Smooth muscle cell (in vitro differentiated cells): ENCODE results near the gene ZNF862. TPM values are rescaled to one million over a fixed set of nuclear protein-coding genes. Genes with fewer than 3 reads are reported as not detected.

Source experiments
- DNase-seq: peaks from one replicate; lab custom pipeline; 2025; ENCODE audit not compliant: unreplicated experiment; lab: John Stamatoyannopoulos, UW
- H2AFZ ChIP-seq: fragments of 200-600 bp; sonication (generic); 2 replicates; pipeline ENCODE4 v1.6.0; 2016; ENCODE audit warnings: antibody characterized with exemption, low read depth, mild to moderate bottlenecking
- H3F3A ChIP-seq: fragments of 200-600 bp; sonication (generic); 2 replicates; pipeline ENCODE4 v1.6.0; 2017; ENCODE audit warnings: antibody characterized with exemption, low read depth
- H3K27ac ChIP-seq: fragments of 200-600 bp; sonication (generic); 2 replicates; pipeline ENCODE4 v1.5.1; 2016; ENCODE audit warnings: low read depth, mild to moderate bottlenecking
- H3K27me3 ChIP-seq: fragments of 200-600 bp; sonication (generic); 2 replicates; pipeline ENCODE4 v1.6.1; 2016; ENCODE audit warnings: low read depth, mild to moderate bottlenecking
- H3K36me3 ChIP-seq: fragments of 200-600 bp; sonication (generic); 2 replicates; pipeline ENCODE4 v1.5.1; 2016; ENCODE audit warnings: low read depth
- H3K4me1 ChIP-seq: fragments of 200-600 bp; sonication (generic); 2 replicates; pipeline ENCODE4 v1.5.1; 2016; ENCODE audit warnings: low read depth
- H3K4me2 ChIP-seq: fragments of 200-600 bp; sonication (generic); 2 replicates; pipeline ENCODE4 v1.6.0; 2016; ENCODE audit warnings: mild to moderate bottlenecking
- H3K4me3 ChIP-seq: fragments of 200-600 bp; sonication (generic); 2 replicates; pipeline ENCODE4 v1.5.1; 2016; ENCODE audit warnings: mild to moderate bottlenecking
- H3K79me2 ChIP-seq: fragments of 200-600 bp; sonication (generic); 2 replicates; pipeline ENCODE4 v1.6.0; 2016; ENCODE audit warnings: low read depth, mild to moderate bottlenecking
- H3K9ac ChIP-seq: fragments of 200-600 bp; sonication (generic); 2 replicates; pipeline ENCODE4 v1.6.0; 2016; ENCODE audit warnings: low read depth
- H3K9me3 ChIP-seq: fragments of 200-600 bp; sonication (generic); replicated peaks from 2 replicates; pipeline ENCODE4 v1.5.1; 2016; ENCODE audit warnings: low read depth
- H4K20me1 ChIP-seq: fragments of 200-600 bp; sonication (generic); 2 replicates; pipeline ENCODE4 v1.6.0; 2016; ENCODE audit warnings: low read depth
- CTCF ChIP-seq: fragments of 200-600 bp; sonication (generic); IDR thresholded peaks from 2 replicates; pipeline ENCODE4 v1.5.1; 2017; ENCODE audit warnings: borderline replicate concordance, mild to moderate bottlenecking, antibody characterized with exemption; ENCODE audit not compliant: insufficient read depth, poor library complexity, severe bottlenecking
- WGBS: methylation state at CpG from one replicate; pipeline ENCODE4 v1.1.7; 2016; ENCODE audit warnings: low lambda C conversion rate; 5-methylcytosine and 5-hydroxymethylcytosine counted together
- polyA plus RNA-seq: library from polyadenylated mRNA; unstranded; fragments of >200 nt; fragmentation: Nextera tagmentation; extraction: Ambion mirVana; gene quantifications from 2 replicates; pipeline ENCODE4 v1.2.1, GENCODE V29; 2016
- total RNA-seq: library from RNA; depleted of rRNA; stranded (reverse); fragments of >200 nt; gene quantifications from 2 replicates; pipeline ENCODE4 v1.2.3, GENCODE V29; 2014

Gene ZNF862
- total and polyA plus RNA-seq, 2 experiments from 2014 or later: 5.4 to 10.2 TPM

GRCh38 chr7:149873074-149873969 lies 35.1 kb downstream of the ZNF862 start, which contains the start of gene ATP6V0E2:
Gene ATP6V0E2 (plus strand): TSS chr7:149873969. CDS start chr7:149874066, 97 bp downstream.
- no peaks in the 10 kb centered on the region for H3K9me3 ChIP-seq
- H3K79me2 ChIP-seq: no peaks in the 10 kb centered on the region
- H3K4me1 ChIP-seq: peaks cover 5% of the 10 kb centered on the region
- H3K4me2 ChIP-seq: peak within 1 kb of the TSS; percentile 98
- H3K27me3 ChIP-seq: peaks cover 8% of the 10 kb centered on the region
- H4K20me1 ChIP-seq: no peaks in the 10 kb centered on the region
- H3K9ac ChIP-seq: peak within 1 kb of the TSS; percentile 24
- H3F3A ChIP-seq: no peaks in the 10 kb centered on the region
- DNase-seq: peak; percentile 61
- 2% methylated on average over 92 of the region's 93 CpGs for WGBS
- H3K36me3 ChIP-seq: no peaks in the 10 kb centered on the region
- peak within 1 kb of the TSS; percentile 98 for H2AFZ ChIP-seq
- H3K27ac ChIP-seq: no peak within 1 kb of the TSS
- TF ChIP-seq CTCF: peak; percentile 5
- peak within 1 kb of the TSS; percentile 87 for H3K4me3 ChIP-seq

GRCh38 chr7:149873970-149874643 lies 35.9 kb downstream of the ZNF862 start:
- Histone ChIP-seq H3K36me3 (no peaks in the 10 kb centered on the region), H3K9me3 (no peaks in the 10 kb centered on the region), H3K4me1 (peaks cover 5% of the 10 kb centered on the region), H3K4me3 (peak overlapping the region; percentile 87), H3F3A (no peaks in the 10 kb centered on the region), H2AFZ (peak overlapping the region; percentile 98), H4K20me1 (no peaks in the 10 kb centered on the region), H3K79me2 (no peaks in the 10 kb centered on the region), H3K27ac (no peak overlapping the region), H3K4me2 (peak overlapping the region; percentile 98), H3K9ac (no peak overlapping the region), H3K27me3 (peaks cover 8% of the 10 kb centered on the region)
- WGBS: 10% methylated on average over 46 of the region's 46 CpGs
- no peak for TF ChIP-seq CTCF
- DNase-seq: no peak

DNA sequence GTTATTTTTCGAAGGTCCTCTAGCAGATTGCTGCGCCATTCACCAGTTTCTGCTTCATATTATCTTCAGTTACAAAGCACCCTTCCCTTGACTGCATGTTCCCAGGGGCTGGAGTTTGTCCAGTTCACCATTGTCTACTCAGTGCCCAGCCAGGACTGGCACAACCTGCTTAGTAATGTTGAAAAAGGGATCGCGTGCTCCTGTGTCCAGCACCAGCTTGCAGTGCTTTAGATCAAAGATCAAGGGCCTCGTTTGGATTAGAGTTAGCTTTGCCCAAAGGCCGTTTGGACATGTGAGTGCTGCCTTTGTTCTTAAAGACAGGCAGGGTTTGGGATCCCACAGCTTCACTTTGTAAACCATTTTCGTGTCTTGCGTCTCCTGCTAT lies 36.5 kb downstream of the ZNF862 start:
- Histone ChIP-seq H3K4me1 (peaks cover 5% of the 10 kb centered on the region), H3K4me3 (no peak overlapping the region), H4K20me1 (no peaks in the 10 kb centered on the region), H3K27me3 (peaks cover 8% of the 10 kb centered on the region), H3F3A (no peaks in the 10 kb centered on the region), H3K9ac (no peak overlapping the region), H3K4me2 (no peak overlapping the region), H2AFZ (no peak overlapping the region), H3K27ac (no peak overlapping the region), H3K79me2 (no peaks in the 10 kb centered on the region), H3K9me3 (no peaks in the 10 kb centered on the region), H3K36me3 (no peaks in the 10 kb centered on the region)
- no peak for DNase-seq
- WGBS: 76% methylated on average over 8 of the region's 8 CpGs
- no peak for TF ChIP-seq CTCF
